Fibroblast of villous mesenchyme (primary cell): Measurements from ENCODE around the gene ABCA4. TPM values are rescaled to one million over a fixed set of nuclear protein-coding genes. Genes with fewer than 3 reads are reported as not detected.
A peak's percentile ranks its signal among the peaks of the same experiment; 100 is the strongest.

ENCODE experiments used
- DNase-seq: peaks from one replicate; pipeline ENCODE4 v3.0.0-alpha.2; 2010; ENCODE audit warnings: low read depth
- H3K4me3 ChIP-seq: 2 replicates; pipeline ENCODE4 v1.5.1; 2011; ENCODE audit warnings: low read depth, mild to moderate bottlenecking, low read length
- CTCF ChIP-seq: IDR thresholded peaks from 2 replicates; pipeline ENCODE4 v1.5.1; 2012; ENCODE audit warnings: low read depth, mild to moderate bottlenecking, low read length; ENCODE audit not compliant: insufficient read depth
- total RNA-seq: library from RNA; depleted of rRNA; stranded (reverse); fragments of >200 nt; gene quantifications from 2 replicates; pipeline ENCODE4 v1.2.3, GENCODE V29; 2012

ABCA4 gene
- total RNA-seq, 1 donor: 0.43 TPM

GRCh38 chr1:94068096-94068998 is 52.6 kb downstream of the ABCA4 start:
- peak; percentile 32 for DNase-seq
- TF ChIP-seq CTCF: no peak
- no peak overlapping the region for H3K4me3 ChIP-seq

- no peak overlapping the region for H3K4me3 ChIP-seq
- TF ChIP-seq CTCF: no peak
- peak; percentile 59 for DNase-seq
Observed at GRCh38 chr1:94067196-94067595, 53.8 kb downstream of the ABCA4 start.

GRCh38 chr1:94063379-94063778 is 57.6 kb downstream of the ABCA4 start:
- DNase-seq: peak; percentile 93
- TF ChIP-seq CTCF: peak; percentile 57
- no peak overlapping the region for H3K4me3 ChIP-seq

- peak; percentile 76 for DNase-seq
- H3K4me3 ChIP-seq: no peak overlapping the region
- peak; percentile 93 for TF ChIP-seq CTCF
Observed at GRCh38 chr1:94061513-94062443, 59.2 kb downstream of the ABCA4 start.

GRCh38 chr1:94060720-94061119 is 60.2 kb downstream of the ABCA4 start:
- no peak for TF ChIP-seq CTCF
- peak; percentile 59 for DNase-seq
- H3K4me3 ChIP-seq: no peak overlapping the region

- no peak for TF ChIP-seq CTCF
- no peak overlapping the region for H3K4me3 ChIP-seq
- no peak for DNase-seq
Observed at GRCh38 chr1:94058766-94059165, 62.2 kb downstream of the ABCA4 start.
